ENCODE data around the gene RABGAP1L. TPM values are rescaled to one million over a fixed set of nuclear protein-coding genes. Genes with fewer than 3 reads are reported as not detected.

Gene RABGAP1L
- total RNA-seq, 1 experiment from 2014 or later = 76.9 TPM

DNA sequence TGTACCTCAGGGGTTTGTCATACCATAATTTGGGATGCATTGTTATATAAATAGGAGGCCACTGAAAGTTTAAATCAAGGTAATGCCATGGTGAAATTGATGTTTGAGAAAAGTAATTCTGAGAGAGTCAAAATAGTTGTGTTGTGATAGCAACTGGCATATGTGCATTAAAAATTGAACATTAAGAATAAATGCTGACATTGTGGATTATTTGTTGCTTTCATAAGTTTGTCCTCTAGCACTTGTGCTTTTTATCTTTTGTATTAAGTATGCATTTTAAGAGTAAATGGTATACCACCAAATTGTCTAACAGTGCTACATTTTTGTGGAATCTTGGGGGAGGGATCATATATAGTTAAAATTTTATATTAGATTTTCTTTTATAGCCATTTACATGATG lies 564.5 kb downstream of the RABGAP1L start:
- Mint-ChIP-seq H3K27me3 (ENCODE audit: low read depth) (no peaks in the 10 kb centered on the region), H3K27ac (no peak overlapping the region), H3K9me3 (peaks cover 4% of the 10 kb centered on the region; the same call in 1 of the 2 replicates), H3K4me1 (peaks cover 6% of the 10 kb centered on the region), H3K36me3 (no peaks in the 10 kb centered on the region), H3K4me3 (no peak overlapping the region)
- ATAC-seq (no peak), DNase-seq (ENCODE audit: low spot score) (no peak)
- ChIA-PET CTCF (no interaction called here), POLR2A (no interaction called here)
- TF ChIP-seq, protein P1, sequence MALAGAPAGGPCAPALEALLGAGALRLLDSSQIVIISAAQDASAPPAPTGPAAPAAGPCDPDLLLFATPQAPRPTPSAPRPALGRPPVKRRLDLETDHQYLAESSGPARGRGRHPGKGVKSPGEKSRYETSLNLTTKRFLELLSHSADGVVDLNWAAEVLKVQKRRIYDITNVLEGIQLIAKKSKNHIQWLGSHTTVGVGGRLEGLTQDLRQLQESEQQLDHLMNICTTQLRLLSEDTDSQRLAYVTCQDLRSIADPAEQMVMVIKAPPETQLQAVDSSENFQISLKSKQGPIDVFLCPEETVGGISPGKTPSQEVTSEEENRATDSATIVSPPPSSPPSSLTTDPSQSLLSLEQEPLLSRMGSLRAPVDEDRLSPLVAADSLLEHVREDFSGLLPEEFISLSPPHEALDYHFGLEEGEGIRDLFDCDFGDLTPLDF (CRISPR knock-in tag; IDR thresholded peaks at IDR 0.05) = no peak
- no peak for TF ChIP-seq ATF1 (CRISPR knock-in tag; IDR thresholded peaks at IDR 0.05)
- no peak for TF ChIP-seq CREB1 (CRISPR knock-in tag; IDR thresholded peaks at IDR 0.05)
- TF ChIP-seq, protein P2, sequence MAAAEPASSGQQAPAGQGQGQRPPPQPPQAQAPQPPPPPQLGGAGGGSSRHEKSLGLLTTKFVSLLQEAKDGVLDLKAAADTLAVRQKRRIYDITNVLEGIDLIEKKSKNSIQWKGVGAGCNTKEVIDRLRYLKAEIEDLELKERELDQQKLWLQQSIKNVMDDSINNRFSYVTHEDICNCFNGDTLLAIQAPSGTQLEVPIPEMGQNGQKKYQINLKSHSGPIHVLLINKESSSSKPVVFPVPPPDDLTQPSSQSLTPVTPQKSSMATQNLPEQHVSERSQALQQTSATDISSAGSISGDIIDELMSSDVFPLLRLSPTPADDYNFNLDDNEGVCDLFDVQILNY (CRISPR knock-in tag; IDR thresholded peaks at IDR 0.05) = no peak
- no peak for TF ChIP-seq PRRX2 (CRISPR knock-in tag; IDR thresholded peaks at IDR 0.05)
- TF ChIP-seq, protein P3, sequence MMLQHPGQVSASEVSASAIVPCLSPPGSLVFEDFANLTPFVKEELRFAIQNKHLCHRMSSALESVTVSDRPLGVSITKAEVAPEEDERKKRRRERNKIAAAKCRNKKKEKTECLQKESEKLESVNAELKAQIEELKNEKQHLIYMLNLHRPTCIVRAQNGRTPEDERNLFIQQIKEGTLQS (CRISPR knock-in tag; conservative IDR thresholded peaks at IDR 0.05) = no peak
- TF ChIP-seq, protein P4, sequence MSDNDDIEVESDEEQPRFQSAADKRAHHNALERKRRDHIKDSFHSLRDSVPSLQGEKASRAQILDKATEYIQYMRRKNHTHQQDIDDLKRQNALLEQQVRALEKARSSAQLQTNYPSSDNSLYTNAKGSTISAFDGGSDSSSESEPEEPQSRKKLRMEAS (CRISPR knock-in tag; IDR thresholded peaks at IDR 0.05) = no peak
- TF ChIP-seq NR2C2 (CRISPR knock-in tag; IDR thresholded peaks at IDR 0.05) = no peak
- TF ChIP-seq TP53 (CRISPR knock-in tag; IDR thresholded peaks at IDR 0.05) = no peak
- TF ChIP-seq ZNF396 (CRISPR knock-in tag; IDR thresholded peaks at IDR 0.05; ENCODE audit: borderline replicate concordance) = no peak
- TF ChIP-seq, protein P5, sequence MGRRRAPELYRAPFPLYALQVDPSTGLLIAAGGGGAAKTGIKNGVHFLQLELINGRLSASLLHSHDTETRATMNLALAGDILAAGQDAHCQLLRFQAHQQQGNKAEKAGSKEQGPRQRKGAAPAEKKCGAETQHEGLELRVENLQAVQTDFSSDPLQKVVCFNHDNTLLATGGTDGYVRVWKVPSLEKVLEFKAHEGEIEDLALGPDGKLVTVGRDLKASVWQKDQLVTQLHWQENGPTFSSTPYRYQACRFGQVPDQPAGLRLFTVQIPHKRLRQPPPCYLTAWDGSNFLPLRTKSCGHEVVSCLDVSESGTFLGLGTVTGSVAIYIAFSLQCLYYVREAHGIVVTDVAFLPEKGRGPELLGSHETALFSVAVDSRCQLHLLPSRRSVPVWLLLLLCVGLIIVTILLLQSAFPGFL (CRISPR knock-in tag; IDR thresholded peaks at IDR 0.05; ENCODE audit: borderline replicate concordance) = no peak
- TF ChIP-seq KAT7 (CRISPR knock-in tag; IDR thresholded peaks at IDR 0.05; ENCODE audit: borderline replicate concordance) = no peak
- TF ChIP-seq SMAD3 (CRISPR knock-in tag; IDR thresholded peaks at IDR 0.05; ENCODE audit: borderline replicate concordance) = no peak
- TF ChIP-seq ELF4 (CRISPR knock-in tag; IDR thresholded peaks at IDR 0.05; ENCODE audit: low read depth) = no peak
- TF ChIP-seq, protein P6, sequence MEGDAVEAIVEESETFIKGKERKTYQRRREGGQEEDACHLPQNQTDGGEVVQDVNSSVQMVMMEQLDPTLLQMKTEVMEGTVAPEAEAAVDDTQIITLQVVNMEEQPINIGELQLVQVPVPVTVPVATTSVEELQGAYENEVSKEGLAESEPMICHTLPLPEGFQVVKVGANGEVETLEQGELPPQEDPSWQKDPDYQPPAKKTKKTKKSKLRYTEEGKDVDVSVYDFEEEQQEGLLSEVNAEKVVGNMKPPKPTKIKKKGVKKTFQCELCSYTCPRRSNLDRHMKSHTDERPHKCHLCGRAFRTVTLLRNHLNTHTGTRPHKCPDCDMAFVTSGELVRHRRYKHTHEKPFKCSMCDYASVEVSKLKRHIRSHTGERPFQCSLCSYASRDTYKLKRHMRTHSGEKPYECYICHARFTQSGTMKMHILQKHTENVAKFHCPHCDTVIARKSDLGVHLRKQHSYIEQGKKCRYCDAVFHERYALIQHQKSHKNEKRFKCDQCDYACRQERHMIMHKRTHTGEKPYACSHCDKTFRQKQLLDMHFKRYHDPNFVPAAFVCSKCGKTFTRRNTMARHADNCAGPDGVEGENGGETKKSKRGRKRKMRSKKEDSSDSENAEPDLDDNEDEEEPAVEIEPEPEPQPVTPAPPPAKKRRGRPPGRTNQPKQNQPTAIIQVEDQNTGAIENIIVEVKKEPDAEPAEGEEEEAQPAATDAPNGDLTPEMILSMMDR (IDR thresholded peaks at IDR 0.05) = no peak

DNA sequence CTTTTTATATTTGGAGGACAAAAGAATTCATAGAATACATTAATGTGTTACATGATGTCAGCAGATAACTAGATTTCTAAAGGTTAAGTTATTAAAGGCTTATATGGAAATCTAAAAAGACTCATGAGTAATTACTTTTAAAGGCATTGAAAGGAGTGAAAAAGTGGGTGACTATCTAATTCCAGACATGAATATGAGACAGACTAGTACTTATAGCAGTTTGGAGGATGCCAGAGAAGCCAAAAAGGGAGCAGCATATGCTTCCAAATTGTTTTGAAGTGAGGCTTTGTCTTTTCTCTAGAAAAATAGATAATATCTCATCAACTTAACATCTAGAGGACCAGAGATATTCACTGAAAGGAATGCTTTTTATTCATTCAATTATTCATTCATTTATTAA lies 564.9 kb downstream of the RABGAP1L start:
- DNase-seq (ENCODE audit: low spot score) (no peak), ATAC-seq (no peak)
- POLR2A ChIA-PET = no interaction called here
- Mint-ChIP-seq H3K9me3 (peaks cover 4% of the 10 kb centered on the region; the same call in 1 of the 2 replicates), H3K36me3 (no peaks in the 10 kb centered on the region), H3K27me3 (ENCODE audit: low read depth) (no peaks in the 10 kb centered on the region), H3K4me1 (peaks cover 6% of the 10 kb centered on the region), H3K4me3 (no peak overlapping the region), H3K27ac (no peak overlapping the region)
- TF ChIP-seq NR2C2 (CRISPR knock-in tag; IDR thresholded peaks at IDR 0.05) = no peak
- TF ChIP-seq ZNF671 (CRISPR knock-in tag; IDR thresholded peaks at IDR 0.05) = no peak
- TF ChIP-seq NFE2L1 (CRISPR knock-in tag; IDR thresholded peaks at IDR 0.05) = no peak
- CTCF ChIA-PET = interaction anchor here (2.6 kb wide), 1 partner anchor 462 kb away, joined by 32 read pairs; no protein-coding TSS in a partner anchor
